Stimulated activated CD8-positive, alpha-beta memory T cell treated with anti-CD3 and anti-CD28 coated beads, Interleukin-12 subunit alpha, Interleukin-12 subunit beta, amount 100 ng/mL, for 24 hours (primary cell): ENCODE results near the gene OXT.
"Not testable (repeated sequence)": the region's sequence is repeated elsewhere in the genome, so short reads cannot be mapped to it uniquely, and the experiment has no call there.

Experiments used
- DNase-seq: peaks from one replicate; pipeline ENCODE4 v3.0.0-alpha.2; 2020; ENCODE audit errors: extremely low read depth

Gene OXT

DNA sequence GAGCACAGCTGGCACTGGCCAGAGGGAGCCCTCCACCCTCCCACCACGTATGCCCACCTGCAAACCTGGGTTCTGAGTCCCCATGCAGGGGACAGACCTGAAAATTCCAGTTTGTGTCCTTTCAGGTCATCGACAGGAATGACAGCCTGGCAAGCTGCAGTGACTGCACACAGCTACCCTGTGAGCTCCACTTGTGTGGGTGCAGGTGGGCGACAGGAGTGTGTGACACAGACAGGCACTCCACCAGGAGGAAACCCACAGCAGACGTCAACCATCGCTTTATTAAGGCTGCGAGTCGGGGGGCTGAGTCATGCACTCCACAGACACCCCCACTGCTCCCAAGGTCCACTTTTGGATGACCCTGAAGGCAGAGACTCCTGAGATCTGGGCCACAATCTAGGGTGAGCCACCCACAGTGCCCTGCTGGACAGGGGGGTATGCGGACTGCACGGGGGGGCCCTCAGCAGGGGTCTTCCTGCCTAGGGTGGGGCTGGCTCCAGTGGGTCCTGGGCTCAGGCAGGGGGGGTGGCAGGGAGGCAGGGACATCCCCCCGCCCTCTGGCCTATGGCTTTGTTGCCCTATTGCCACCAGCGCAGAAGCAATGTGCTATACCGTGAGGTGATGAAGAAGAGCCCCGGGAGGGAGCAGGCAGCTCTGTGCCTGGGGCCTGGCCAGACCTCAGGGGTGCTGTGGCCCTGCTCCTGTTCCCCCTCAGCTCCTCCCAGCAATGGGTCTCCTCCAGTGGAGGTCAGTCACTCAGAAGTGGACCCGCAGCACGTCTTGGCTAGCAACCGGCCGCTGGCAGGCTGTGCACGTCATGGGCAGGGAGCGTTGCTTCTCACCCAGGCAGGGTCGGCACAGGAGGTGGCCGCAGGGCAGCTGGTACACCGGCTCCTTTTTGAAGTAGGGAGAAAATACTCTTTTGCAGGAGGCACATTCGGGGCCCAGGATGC, 38.2 kb downstream of the OXT start:
- no peak for DNase-seq

DNA sequence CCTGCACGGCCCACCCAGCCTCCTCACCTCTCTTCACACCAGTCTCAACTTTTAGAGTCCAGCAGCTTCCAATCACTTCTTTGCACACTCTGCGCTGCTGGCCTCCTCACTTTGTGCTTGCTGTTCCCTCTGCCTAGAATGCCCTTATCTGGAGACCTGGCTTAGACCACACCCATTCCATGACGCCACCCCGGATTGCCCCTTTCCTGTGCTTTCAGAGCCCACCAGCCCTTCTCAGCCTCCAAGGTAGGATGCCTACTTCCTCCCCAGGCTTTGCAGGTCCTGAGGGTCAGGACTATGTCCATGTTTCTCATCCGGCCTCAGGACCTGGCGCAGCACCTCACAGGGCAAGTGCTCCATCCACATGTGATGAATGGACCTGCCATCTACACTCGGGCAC, 40.1 kb downstream of the OXT start:
- DNase-seq = no peak

DNA sequence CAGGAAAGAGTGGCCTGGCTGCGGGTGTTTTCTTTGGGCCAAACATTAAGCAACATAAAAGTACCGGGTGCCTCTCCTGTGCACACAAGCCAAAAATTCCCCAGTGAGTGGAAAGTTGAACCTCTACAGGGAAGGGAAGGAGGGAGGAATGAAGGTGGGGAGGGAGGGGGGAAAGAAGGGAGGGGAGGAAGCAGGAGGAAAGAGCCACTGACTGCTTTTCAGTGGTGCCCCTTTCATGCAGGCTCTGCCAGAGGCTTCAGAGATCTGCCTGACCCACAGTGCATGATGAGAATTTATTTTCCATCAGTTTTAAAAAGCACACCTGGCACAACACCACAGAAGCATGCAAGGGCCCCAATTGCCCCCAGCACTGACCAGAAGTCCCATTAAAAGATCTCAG, 40.6 kb downstream of the OXT start:
- no peak for DNase-seq

DNA sequence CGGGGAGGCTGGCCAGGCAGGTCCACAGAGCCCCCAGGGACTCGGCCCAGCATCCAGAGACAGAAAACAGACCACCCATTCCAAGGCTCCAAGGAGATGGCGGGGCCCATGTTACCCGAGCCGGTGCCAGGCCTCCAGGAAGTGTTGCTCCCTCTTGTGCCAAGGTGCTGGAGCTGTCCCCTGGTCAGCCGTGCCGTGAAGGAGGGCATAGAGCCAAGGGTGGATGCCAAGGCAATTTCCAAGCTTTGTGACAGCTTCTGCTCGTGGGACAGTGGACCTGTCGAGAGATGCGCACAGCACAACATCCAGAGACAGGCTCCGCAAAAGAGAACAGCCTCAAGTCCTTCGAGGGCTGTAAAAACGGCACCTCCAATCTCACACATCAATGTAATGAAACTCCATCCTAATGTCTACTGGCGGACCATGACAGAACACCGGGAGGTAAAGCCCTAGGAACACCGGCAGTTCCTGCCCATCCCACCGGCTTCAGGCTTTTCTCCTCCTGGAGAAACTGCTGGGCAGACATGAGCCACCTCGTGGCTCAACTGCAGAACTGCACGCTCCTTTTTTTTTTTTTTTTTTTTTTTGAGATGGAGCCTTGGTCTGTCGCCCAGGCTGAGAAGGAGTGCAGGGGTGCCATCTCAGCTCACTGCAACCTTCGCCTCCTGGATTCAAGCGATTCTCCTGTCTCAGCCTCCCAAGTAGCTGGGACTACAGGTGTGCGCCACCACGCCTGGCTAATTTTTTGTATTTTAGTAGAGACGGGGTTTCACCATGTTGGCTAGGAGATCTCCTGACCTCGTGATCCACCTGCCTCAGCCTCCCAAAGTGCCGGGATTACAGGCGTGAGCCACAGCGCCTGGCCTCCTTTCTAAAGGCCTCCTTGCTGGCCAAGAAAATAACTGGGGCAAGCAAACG, 44.0 kb downstream of the OXT start:
- DNase-seq = no peak

DNA sequence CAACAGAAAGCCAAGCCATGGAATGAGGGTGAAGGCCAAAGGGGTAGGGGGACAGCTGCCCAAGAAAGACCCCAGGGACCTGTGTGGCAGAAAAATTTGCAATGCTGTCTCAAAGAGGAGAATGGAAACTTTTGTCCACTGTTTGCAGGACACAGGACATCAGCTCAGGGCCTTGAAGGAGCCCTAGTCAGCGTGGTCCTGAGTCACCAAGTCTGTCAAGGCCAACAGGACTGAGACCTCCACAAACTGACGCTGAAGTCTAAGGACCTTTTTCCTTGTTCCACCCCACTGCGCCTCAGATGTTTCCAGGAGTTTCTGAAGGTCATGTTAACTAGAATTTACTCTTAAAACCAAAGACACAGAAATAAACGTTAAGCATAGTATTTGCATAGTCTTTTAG, 44.9 kb downstream of the OXT start:
- DNase-seq = no peak

DNA sequence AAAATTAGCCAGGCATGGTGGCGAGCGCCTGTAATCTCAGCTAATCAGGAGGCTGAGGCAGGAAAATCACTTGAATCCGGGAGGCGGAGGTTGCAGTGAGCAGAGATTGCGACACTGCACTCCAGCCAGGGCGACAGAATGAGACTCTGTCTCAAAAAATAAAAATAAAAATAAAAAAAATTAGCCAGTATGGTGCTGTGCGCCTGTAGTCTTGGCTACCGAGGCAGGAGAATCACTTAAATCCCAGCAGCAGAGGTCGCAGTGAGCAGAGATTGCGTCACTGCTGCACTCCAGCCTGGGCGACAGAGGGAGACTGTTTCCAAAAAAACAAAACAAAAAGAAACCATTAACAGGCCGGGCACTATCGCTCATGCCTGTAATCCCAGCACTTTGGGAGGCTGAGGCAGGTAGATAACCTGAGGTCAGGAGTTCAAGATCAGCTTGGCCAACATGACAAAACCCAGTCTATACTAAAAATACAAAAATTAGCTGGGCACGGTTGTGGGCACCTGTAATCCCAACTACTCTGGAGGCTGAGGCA, 46.5 kb downstream of the OXT start:
- DNase-seq = not testable (repeated sequence)

DNA sequence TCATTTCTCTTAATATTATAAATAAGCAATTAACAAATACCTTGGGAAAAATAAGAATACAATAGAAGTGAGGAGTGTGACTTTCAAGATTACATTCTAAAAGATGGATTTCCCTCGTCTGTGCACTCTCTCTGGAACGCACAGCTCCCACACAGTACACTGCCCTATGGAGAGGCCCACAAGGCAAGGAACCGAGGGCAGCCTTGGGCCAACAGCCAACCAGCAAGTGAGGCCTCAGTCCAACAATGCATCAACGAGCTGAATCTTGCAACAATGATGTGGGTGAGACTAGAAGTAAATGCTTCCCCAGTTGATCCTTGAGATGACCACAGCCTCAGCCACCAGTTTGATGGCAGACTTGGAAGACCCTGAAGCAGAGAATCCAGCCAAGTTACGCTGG, 47.6 kb downstream of the OXT start:
- DNase-seq = no peak

DNA sequence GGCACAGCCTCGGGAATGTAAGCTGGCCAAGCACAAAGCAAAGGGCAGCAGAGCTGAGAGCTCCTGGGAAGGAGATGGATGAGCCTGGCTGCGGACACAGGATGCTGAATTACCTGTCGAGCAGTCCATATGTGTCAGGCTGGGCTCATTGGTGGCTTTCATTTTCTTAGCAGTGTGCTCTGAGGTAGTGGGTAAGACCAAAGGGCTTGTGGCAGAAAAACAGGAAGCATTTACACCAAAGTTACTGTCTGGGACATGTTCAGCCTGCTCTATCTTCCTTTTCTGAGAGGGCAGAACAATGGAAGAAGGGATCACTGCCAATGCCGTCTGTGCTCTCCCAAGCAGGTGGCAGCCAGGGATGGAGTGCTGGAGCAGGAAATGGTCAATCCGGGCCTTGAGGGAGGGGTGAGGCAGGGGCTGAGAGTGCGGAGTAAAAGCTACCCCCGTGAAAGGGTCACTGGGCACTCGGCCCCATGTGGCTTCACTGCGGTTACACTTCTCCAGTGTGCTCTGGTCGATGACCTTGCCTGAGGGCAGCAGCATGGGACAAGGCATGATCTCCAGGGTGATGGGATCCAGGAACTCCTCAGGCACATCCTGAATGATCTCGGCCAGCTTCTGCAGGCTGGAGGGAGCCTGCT, 50.0 kb downstream of the OXT start:
- DNase-seq = no peak
